ENCODE results near the gene UBE2D2.

Gene UBE2D2

GRCh38 chr5:139636975-139637408 lies 75.9 kb downstream of the UBE2D2 start:
- DNase-seq: peak; percentile 32

- DNase-seq: peak; percentile 48
Observed at GRCh38 chr5:139637438-139638089, 76.4 kb downstream of the UBE2D2 start.

- DNase-seq: no peak
Observed at GRCh38 chr5:139638090-139638735, 77.1 kb downstream of the UBE2D2 start.

DNA sequence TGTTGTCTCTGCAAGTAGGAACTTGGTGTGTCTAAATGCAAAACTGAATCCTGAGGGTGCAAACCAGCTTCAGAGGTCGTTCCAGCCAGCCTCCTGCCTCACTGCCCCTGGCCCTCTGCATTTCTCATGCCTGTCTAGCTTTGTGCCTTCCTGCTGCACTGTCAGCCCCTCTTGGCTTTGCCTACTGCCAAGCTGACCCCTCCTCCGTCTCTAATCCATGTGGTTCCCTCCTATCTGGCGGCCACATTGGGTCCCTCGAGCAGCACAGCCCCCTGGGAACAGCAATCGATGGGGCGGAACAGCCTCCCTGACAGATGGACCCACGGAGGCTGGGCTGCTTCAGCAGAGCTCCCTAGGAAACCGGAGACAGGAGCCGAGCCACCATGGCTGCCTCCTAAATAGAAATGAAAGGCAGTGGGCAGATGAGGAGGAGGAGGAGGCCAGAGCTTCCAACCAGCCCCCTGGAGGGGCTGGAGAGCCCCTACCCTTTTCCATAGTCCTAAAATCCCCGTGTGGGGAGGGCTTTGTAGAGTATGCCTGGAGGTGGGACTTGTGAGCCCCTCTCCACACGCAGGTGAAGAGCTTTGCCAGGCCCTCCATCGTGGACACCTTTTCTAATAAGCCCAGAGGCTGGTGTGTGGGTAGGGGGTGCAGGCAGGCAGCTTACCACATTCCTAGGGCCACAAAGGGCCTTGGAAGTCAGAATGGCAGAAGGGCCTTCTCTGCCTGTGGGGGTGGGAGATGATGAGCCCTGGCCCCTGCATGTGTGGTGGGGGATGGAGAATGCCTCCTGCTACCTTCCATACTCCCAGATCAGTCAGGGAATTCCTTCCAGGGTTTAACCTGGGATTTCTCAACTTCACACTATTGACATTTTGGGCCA lies 77.8 kb downstream of the UBE2D2 start:
- DNase-seq: no peak

GRCh38 chr5:139639619-139640380 lies 78.7 kb downstream of the UBE2D2 start:
- DNase-seq: no peak

- no peak for DNase-seq
Observed at GRCh38 chr5:139640421-139641115, 79.4 kb downstream of the UBE2D2 start.

DNA sequence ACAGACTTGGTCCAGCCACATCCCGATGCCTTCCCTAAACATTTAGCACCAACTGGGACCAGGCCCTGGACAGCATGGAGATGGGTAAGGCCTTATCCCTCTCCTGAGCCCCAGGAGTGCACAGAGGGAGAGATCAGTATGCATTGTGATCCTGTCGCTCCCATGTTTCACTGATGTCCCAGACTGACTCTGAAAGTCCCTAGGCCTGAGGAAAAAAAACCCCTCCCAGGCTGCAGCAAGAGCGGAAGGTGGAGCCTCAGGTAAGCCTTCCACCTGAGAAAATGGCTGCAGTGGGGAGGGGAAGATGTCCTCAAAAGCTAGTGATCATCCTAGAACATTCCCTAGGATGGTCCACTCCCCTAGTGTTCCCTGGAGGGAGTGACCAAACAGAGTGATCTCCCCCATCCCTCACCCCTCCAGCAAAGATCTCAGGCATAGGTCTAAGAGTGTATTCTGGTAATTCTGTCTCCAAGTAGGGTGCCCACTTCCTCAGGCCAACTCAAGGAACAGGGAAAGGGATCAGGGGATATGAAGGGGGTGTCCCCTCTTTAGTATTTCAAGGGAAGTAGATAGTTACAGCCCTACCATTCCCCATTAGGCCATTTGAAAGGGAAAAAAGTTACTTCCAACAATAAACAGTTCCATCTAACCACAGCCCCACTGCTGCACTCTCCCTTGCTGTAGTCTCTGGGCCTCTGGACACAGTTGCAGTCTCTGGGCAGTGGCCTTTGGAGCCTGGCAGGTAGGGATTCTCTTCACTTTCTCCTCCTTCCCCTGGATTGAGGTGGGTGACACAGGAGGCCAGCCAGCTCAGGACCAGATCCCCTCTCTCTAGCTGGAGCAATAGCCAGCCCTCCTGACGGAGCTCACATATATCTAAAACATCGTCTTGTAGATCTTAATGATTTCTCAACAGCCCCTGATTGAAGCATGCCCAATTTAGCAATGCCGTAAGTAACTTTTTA lies 80.3 kb downstream of the UBE2D2 start:
- DNase-seq: no peak

DNA sequence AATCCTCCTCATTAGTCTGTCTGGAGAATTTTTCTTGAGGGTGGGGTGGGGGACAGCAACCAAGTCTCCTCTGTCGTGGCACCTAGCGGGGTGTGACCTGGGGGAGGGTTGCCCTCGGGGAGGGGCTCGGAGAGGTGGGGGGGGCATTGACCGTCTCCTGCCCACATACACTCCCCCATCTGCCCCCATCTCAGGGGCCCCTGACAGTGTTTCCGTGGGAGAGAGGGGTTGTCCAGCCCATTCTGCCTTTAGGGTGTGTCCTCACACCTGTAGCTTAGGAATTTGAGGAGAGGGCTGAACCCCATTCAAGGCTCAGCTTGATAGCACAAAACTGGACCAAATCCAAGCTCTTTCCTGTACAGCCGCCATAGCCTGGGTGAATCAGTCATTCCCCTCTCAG lies 81.1 kb downstream of the UBE2D2 start:
- DNase-seq: no peak

DNA sequence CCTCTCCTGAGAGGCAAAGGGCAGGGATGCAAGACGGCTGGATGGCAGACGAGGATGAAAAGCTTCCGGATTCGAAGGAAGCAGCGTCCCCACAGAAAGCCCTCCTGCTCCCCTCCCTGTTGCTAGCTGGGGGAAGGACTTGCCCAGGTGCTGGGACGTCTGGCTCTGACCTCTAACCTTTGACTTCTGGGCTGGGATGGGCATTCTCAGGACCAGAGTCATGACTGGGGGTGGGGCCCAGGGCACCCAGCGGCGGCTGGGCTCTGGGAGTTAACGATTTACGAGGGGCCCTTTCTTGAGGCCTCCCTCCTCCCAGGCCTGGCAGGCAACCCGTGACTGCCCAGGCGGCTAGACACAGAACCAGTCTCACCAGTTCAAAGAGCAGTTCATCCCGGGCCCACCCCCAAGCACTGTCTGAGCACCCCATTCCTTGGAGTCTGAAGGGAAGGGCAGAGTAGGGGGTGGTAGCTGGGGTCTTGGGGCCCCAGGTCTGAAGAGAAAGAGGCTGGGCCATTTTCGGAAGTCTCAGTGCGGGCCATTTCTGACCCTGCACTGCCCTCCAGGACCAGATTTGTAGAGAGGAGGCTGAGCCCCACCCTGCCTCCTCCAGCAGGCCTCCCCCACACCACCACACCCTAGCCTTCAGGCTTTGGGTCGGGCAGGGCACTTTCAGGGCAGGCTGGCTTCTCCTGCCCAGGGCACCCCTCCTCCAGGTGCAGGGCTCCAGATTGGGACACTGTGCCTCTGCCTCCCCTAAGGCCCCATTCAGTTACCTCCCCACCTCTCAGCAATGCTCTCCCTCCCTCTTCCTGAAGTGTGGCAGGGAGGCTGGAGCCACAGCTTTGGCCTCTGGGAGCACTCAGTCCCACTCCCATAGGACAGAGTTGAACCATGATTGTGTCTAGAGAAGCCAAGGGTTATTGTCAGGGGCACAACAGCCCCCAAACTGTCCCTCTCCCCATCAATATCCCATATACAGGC lies 82.0 kb downstream of the UBE2D2 start:
- DNase-seq: no peak

DNA sequence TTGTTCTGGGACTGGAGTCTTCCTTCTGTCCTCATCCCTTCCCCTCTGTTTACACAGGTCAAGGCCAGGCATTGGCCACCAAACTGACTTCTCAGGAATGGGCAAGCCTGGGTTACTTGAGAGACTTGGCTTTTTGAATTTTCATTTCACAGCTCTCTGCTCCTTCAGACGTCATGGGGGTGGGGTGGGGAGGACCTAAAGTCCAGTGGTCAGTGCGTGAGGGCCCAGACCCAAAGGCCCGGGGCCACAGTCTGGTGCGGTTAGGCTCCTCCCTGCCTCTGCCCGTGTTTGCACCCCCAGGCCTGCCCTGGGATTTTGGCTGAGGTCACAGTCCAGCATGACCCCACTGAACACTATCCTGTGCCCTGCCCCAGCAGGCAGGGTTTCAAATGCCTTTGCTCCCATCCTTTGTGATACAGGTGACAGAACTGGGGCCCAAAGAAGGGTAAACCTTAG lies 82.9 kb downstream of the UBE2D2 start:
- no peak for DNase-seq

DNA sequence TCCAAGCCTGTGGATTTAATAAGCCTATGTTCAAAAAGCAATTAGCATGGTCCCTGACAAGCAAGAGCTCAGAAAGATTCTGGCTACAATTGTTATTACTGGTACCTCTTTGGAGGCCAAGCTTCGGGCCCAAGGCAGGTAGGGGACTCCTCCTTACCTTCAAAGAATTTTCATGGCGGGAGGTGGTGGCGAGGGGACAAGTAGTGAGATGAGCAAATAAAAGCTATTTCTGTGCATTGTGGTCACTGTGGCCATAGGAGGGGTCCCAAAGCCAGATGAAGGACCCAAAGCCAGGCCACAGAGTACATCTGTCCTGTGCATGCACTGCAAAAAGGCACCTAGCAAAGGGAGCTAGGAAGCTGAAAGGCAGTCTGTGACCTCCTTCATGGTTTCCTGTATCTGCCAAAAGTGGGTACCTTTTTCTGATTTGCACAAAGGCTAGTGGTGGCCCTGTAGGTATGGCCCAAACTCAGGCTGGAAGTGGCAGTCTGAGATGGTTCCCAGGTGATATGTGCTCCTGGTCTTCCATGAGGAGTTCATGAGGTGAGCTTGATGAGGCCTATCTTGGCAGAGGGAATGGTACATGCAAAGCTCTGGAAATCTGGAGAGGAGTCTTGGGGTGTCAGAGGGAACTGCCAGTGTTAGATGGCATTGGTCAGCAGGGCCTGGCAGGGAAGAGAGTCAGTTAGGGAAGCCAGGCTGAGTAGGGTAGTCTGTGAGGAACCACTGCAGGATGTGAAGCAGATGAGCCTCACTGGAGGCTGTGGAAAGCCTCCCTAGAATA lies 83.7 kb downstream of the UBE2D2 start:
- no peak for DNase-seq

- no peak for DNase-seq
Observed at GRCh38 chr5:139645430-139645871, 84.3 kb downstream of the UBE2D2 start.

- DNase-seq: no peak
Observed at GRCh38 chr5:139646111-139646510, 85.0 kb downstream of the UBE2D2 start.

- DNase-seq: no peak
Observed at GRCh38 chr5:139646912-139647505, 85.9 kb downstream of the UBE2D2 start.

GRCh38 chr5:139647506-139648204 lies 86.5 kb downstream of the UBE2D2 start:
- DNase-seq: no peak

GRCh38 chr5:139648205-139649081 lies 87.3 kb downstream of the UBE2D2 start, which contains the start of gene CXXC5:
TSS of gene CXXC5 (plus strand) at chr5:139648349. CDS start at chr5:139680524, 32,175 bp downstream.
- DNase-seq: peak; percentile 44

All from CD4-positive, alpha-beta T cell treated with Interleukin-17A for 4 hours (primary cell).